ENCODE data around the gene TNFSF12.

DNA sequence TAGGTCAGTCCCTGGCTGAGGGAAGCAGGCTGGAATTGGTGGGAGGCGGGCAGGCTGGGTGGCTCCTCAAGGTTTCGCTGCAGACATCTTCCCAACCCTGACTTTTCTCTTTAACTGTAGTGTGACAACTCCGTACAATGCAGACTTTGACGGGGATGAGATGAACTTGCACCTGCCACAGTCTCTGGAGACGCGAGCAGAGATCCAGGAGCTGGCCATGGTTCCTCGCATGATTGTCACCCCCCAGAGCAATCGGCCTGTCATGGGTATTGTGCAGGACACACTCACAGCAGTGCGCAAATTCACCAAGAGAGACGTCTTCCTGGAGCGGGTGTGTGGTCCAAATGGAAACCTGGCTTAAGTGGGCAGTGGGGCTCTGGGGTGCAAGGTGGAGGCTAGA lies 49.7 kb upstream of the TNFSF12 start:
- no peak for TF ChIP-seq CTCF (conservative IDR thresholded peaks at IDR 0.05; ENCODE audit: low read depth, low read length)
- TF ChIP-seq EZH2 (IDR thresholded peaks at IDR 0.05; ENCODE audit: low read length, unreplicated experiment), result no peak

Data from PC-3 (cell line).